ENCODE measurements around the gene DKC1.

DKC1 gene

GRCh38 chrX:154784149-154784995 is 21.7 kb downstream of the DKC1 start:
- TF ChIP-seq CTCF (IDR thresholded peaks at IDR 0.05; ENCODE audit: low read length, missing control alignments) = no peak
- H3K4me3 ChIP-seq (replicated peaks; ENCODE audit: low read depth, low read length) = no peak overlapping the region
- no peak for DNase-seq (ENCODE audit: low read depth)

GRCh38 chrX:154785716-154786115 is 23.1 kb downstream of the DKC1 start:
- peak; percentile 50 for DNase-seq (ENCODE audit: low read depth)
- no peak for TF ChIP-seq CTCF (IDR thresholded peaks at IDR 0.05; ENCODE audit: low read length, missing control alignments)

GRCh38 chrX:154791467-154791866 is 28.8 kb downstream of the DKC1 start:
- DNase-seq (ENCODE audit: low read depth) = no peak
- no peak for TF ChIP-seq CTCF (IDR thresholded peaks at IDR 0.05; ENCODE audit: low read length, missing control alignments)
- H3K4me3 ChIP-seq (replicated peaks; ENCODE audit: low read depth, low read length) = no peak overlapping the region

More at GRCh38 chrX:154785716-154786115, 23.1 kb downstream of the DKC1 start:
- H3K4me3 ChIP-seq (replicated peaks; ENCODE audit: low read depth, low read length) = no peak overlapping the region

GRCh38 chrX:154791939-154792338 is 29.3 kb downstream of the DKC1 start:
- TF ChIP-seq CTCF (IDR thresholded peaks at IDR 0.05; ENCODE audit: low read length, missing control alignments) = no peak
- DNase-seq (ENCODE audit: low read depth) = no peak
- H3K4me3 ChIP-seq (replicated peaks; ENCODE audit: low read depth, low read length) = no peak overlapping the region

- no peak for TF ChIP-seq CTCF (IDR thresholded peaks at IDR 0.05; ENCODE audit: low read length, missing control alignments)
- DNase-seq (ENCODE audit: low read depth) = no peak
- H3K4me3 ChIP-seq (replicated peaks; ENCODE audit: low read depth, low read length) = no peak overlapping the region
Measured at GRCh38 chrX:154793084-154793795, 30.6 kb downstream of the DKC1 start.

- DNase-seq (ENCODE audit: low read depth) = no peak
- no peak overlapping the region for H3K4me3 ChIP-seq (replicated peaks; ENCODE audit: low read depth, low read length)
- TF ChIP-seq CTCF (IDR thresholded peaks at IDR 0.05; ENCODE audit: low read length, missing control alignments) = no peak
Measured at GRCh38 chrX:154795016-154795415, 32.4 kb downstream of the DKC1 start.

Measured in fibroblast of pulmonary artery (primary cell).